SK-N-SH treated with all-trans-retinoic acid at 6 μM for 48 hours (cell line): Measurements from ENCODE around the gene RIMBP2.

Experiments
- ATAC-seq: fragments of 200-7000 bp; cut with Tn5 transposase; 3 replicates; pipeline ENCODE4 v1.9.1; 2020; ENCODE audit warnings: mild to moderate bottlenecking, moderate library complexity
- ARNTL ChIP-seq: fragments of 450-650 bp; formaldehyde crosslinking; IDR thresholded peaks from 2 replicates; pipeline ENCODE4 v1.5.0; 2020; ENCODE audit warnings: low read depth, mild to moderate bottlenecking, moderate library complexity, borderline replicate concordance
- BACH2 ChIP-seq: fragments of 250-450 bp; sonication (Bioruptor Pico); IDR thresholded peaks from 2 replicates; pipeline ENCODE4 v1.9.0; 2021; ENCODE audit warnings: mild to moderate bottlenecking, borderline replicate concordance
- CSRNP3 ChIP-seq: fragments of 250-450 bp; sonication (Bioruptor Pico); IDR thresholded peaks from 2 replicates; pipeline ENCODE4 v1.5.1; 2021; ENCODE audit warnings: mild to moderate bottlenecking, moderate library complexity
- ESRRG ChIP-seq: fragments of 250-450 bp; sonication (Bioruptor Pico); IDR thresholded peaks from 2 replicates; pipeline ENCODE4 v1.6.1; 2021; ENCODE audit warnings: mild to moderate bottlenecking
- ISL1 ChIP-seq: fragments of 250-450 bp; sonication (Bioruptor Pico); IDR thresholded peaks from 2 replicates; pipeline ENCODE4 v2.1.2; 2022; ENCODE audit warnings: mild to moderate bottlenecking, moderate library complexity
- OSR1 ChIP-seq: fragments of 250-450 bp; sonication (Bioruptor Pico); IDR thresholded peaks from 2 replicates; pipeline ENCODE4 v1.8.0; 2022; ENCODE audit warnings: moderate library complexity, mild to moderate bottlenecking, inconsistent platforms
- RARB ChIP-seq: fragments of 250-450 bp; sonication (Bioruptor Pico); IDR thresholded peaks from 2 replicates; pipeline ENCODE4 v1.8.0; 2021; ENCODE audit warnings: mild to moderate bottlenecking, moderate library complexity
- TCF4 ChIP-seq: fragments of 250-450 bp; sonication (Bioruptor Pico); IDR thresholded peaks from 2 replicates; pipeline ENCODE4 v1.8.0; 2021; ENCODE audit warnings: mild to moderate bottlenecking, moderate library complexity, borderline replicate concordance
- TOX ChIP-seq: fragments of 250-450 bp; sonication (Bioruptor Pico); IDR thresholded peaks from 2 replicates; pipeline ENCODE4 v1.8.0; 2021; ENCODE audit warnings: mild to moderate bottlenecking, moderate library complexity, borderline replicate concordance
- ZC3H10 ChIP-seq: fragments of 250-450 bp; sonication (Bioruptor Pico); IDR thresholded peaks from 2 replicates; pipeline ENCODE4 v1.5.1; 2021; ENCODE audit warnings: mild to moderate bottlenecking, moderate library complexity
- ZFP3 ChIP-seq: fragments of 250-450 bp; sonication (Bioruptor Pico); IDR thresholded peaks from 2 replicates; pipeline ENCODE4 v1.5.0; 2020; ENCODE audit warnings: mild to moderate bottlenecking, moderate library complexity
- ZFP30 ChIP-seq: fragments of 450-650 bp; formaldehyde crosslinking; IDR thresholded peaks from 2 replicates; pipeline ENCODE4 v1.5.0; 2022; ENCODE audit warnings: mild to moderate bottlenecking, moderate library complexity
- ZNF565 ChIP-seq: fragments of 450-650 bp; formaldehyde crosslinking; conservative IDR thresholded peaks from 2 replicates; pipeline ENCODE4 v1.5.0; 2020; ENCODE audit warnings: low read depth, mild to moderate bottlenecking, moderate library complexity
- ZNF70 ChIP-seq: fragments of 450-650 bp; formaldehyde crosslinking; IDR thresholded peaks from 2 replicates; pipeline ENCODE4 v1.5.0; 2020; ENCODE audit warnings: mild to moderate bottlenecking, moderate library complexity
- ZNF8 ChIP-seq: fragments of 450-650 bp; formaldehyde crosslinking; IDR thresholded peaks from 2 replicates; pipeline ENCODE4 v1.5.0; 2020; ENCODE audit warnings: mild to moderate bottlenecking, moderate library complexity
- TF ChIP-seq, protein P1 (sequence below): fragments of 250-450 bp; sonication (Bioruptor Pico); IDR thresholded peaks from 2 replicates; pipeline ENCODE4 v1.5.1; 2020; ENCODE audit warnings: low read depth, mild to moderate bottlenecking, moderate library complexity
- TF ChIP-seq, protein P2 (sequence below): fragments of 250-450 bp; sonication (Bioruptor Pico); IDR thresholded peaks from 2 replicates; pipeline ENCODE4 v1.8.0; 2020; ENCODE audit warnings: mild to moderate bottlenecking, moderate library complexity, borderline replicate concordance

The RIMBP2 gene

GRCh38 chr12:130655881-130656280 is 60.2 kb downstream of the RIMBP2 start:
- TF ChIP-seq CSRNP3: no peak
- no peak for TF ChIP-seq RARB (CRISPR knock-in tag)
- no peak for TF ChIP-seq ZNF565 (CRISPR knock-in tag)
- TF ChIP-seq ZFP3: no peak
- TF ChIP-seq ESRRG (CRISPR knock-in tag): no peak
- no peak for TF ChIP-seq ARNTL (CRISPR knock-in tag)
- TF ChIP-seq ZFP30 (CRISPR knock-in tag): no peak
- no peak for TF ChIP-seq ZC3H10 (CRISPR knock-in tag)
- ATAC-seq: no peak

DNA sequence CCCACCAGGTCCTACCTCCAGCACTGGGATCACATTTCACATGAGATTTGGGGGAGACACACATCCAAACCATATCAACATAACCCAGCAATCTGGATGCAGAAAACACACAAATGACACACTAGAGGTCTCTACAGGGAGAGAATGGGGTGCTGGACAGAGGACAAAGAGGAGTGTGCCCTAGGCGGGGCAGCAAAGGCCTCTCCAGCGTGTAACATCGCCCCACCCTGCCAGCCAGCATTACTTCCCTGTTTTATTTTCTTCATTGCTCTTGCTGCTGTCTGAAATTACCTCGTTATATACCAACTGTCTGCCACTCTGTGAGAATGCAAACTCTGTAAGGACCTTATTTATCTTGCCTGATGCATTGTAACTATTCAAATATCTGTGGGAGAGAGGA is 61.1 kb downstream of the RIMBP2 start:
- ATAC-seq: no peak
- TF ChIP-seq TOX (CRISPR knock-in tag) (no peak), ISL1 (CRISPR knock-in tag) (no peak), ZNF8 (CRISPR knock-in tag) (no peak), ZNF565 (CRISPR knock-in tag) (no peak), ZNF70 (CRISPR knock-in tag) (no peak)
- TF ChIP-seq, all 23 proteins: peak for 0

DNA sequence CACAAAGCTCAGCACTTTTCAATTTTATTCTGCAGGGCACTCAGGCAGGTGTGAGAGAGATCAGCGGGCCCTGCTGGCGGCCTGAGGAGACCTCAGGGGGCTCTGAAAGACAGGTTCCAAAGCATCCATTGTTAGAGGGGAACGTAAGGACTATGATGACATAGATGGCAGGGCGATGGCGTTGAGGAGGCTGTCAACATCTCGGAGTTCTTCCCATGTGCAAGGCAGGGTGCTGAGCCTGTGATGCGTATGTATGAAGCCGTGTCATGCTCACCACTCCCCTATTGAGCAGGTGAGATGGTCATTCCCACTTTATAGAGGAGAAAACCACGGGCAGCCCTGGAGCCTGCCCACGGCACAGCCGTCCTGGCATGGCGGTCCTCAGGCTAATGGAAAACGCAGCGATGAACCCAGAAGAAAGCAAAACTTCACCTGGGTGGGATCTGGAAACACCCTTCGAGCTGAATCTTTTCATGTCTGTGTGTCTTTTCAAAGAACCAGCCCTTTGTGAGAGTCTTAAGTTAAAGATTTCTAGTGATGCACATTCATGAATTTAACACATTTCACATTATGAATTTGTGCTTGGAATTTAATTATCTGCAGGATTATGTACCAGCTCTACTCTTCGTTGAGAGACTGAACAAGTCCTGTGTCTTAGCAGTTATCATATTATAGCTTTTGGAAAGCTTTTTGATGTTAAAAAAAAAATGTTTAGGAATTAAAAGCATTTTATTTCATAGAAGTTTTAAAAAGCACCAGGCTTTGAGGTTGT is 64.7 kb downstream of the RIMBP2 start:
- ATAC-seq: no peak
- no peak for TF ChIP-seq TCF4 (CRISPR knock-in tag)
- TF ChIP-seq ZNF70 (CRISPR knock-in tag): no peak
- TF ChIP-seq, protein P1, sequence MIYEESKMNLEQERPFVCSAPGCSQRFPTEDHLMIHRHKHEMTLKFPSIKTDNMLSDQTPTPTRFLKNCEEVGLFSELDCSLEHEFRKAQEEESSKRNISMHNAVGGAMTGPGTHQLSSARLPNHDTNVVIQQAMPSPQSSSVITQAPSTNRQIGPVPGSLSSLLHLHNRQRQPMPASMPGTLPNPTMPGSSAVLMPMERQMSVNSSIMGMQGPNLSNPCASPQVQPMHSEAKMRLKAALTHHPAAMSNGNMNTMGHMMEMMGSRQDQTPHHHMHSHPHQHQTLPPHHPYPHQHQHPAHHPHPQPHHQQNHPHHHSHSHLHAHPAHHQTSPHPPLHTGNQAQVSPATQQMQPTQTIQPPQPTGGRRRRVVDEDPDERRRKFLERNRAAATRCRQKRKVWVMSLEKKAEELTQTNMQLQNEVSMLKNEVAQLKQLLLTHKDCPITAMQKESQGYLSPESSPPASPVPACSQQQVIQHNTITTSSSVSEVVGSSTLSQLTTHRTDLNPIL (CRISPR knock-in tag): no peak
- TF ChIP-seq TOX (CRISPR knock-in tag): no peak
- TF ChIP-seq, protein P2, sequence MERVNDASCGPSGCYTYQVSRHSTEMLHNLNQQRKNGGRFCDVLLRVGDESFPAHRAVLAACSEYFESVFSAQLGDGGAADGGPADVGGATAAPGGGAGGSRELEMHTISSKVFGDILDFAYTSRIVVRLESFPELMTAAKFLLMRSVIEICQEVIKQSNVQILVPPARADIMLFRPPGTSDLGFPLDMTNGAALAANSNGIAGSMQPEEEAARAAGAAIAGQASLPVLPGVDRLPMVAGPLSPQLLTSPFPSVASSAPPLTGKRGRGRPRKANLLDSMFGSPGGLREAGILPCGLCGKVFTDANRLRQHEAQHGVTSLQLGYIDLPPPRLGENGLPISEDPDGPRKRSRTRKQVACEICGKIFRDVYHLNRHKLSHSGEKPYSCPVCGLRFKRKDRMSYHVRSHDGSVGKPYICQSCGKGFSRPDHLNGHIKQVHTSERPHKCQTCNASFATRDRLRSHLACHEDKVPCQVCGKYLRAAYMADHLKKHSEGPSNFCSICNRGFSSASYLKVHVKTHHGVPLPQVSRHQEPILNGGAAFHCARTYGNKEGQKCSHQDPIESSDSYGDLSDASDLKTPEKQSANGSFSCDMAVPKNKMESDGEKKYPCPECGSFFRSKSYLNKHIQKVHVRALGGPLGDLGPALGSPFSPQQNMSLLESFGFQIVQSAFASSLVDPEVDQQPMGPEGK (CRISPR knock-in tag): no peak
- no peak for TF ChIP-seq ZFP3
- TF ChIP-seq, all 23 proteins: peak for 0

GRCh38 chr12:130650131-130650530 is 66.0 kb downstream of the RIMBP2 start:
- TF ChIP-seq ZFP30 (CRISPR knock-in tag) (no peak), RARB (CRISPR knock-in tag) (no peak), TOX (CRISPR knock-in tag) (no peak)
- TF ChIP-seq, all 23 proteins: peak for 0
- ATAC-seq: no peak

GRCh38 chr12:130649101-130650045 is 66.7 kb downstream of the RIMBP2 start:
- no peak for ATAC-seq
- TF ChIP-seq, protein P1 (CRISPR knock-in tag): no peak
- no peak for TF ChIP-seq BACH2 (CRISPR knock-in tag)
- no peak for TF ChIP-seq TCF4 (CRISPR knock-in tag)
- TF ChIP-seq OSR1 (CRISPR knock-in tag): no peak
- TF ChIP-seq ZC3H10 (CRISPR knock-in tag): no peak
